GM21367 (cell line): ENCODE results near the gene ITPR2.

Experiments
- ATAC-seq: cut with Tn5 transposase; IDR thresholded peaks from one replicate; pipeline ENCODE4 v1.9.1; 2021; ENCODE audit not compliant: unreplicated experiment

Gene ITPR2

DNA sequence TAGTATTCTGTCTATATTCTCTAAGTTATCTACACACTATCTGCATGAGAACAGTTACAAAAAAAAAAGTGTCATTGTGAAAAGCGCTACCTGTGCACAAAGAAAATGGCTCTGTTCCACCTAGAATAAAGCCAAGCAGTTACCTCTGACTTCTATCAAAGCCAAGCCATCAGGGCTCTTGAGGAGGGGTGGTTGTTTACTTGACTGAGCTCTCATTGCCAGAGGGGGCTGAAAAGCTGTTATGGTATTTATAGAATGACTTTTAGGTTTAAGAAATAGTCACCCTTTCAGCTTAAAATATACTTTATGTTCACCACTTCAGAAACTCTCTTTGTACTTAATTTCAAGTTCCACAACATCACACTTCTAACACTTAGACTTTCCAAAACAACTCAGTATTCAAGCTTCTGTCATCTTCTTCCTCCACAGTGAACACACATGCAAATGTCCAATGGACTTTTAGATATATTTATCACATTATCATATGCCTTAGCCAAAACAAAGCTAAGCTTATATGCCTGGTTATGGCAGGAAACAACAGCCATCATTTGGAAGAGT is 7.5 kb downstream of the ITPR2 start:
- no peak for ATAC-seq

GRCh38 chr12:26823390-26823789 is 9.6 kb downstream of the ITPR2 start:
- no peak for ATAC-seq

- no peak for ATAC-seq
Observed at GRCh38 chr12:26822026-26822425, 11.0 kb downstream of the ITPR2 start.

DNA sequence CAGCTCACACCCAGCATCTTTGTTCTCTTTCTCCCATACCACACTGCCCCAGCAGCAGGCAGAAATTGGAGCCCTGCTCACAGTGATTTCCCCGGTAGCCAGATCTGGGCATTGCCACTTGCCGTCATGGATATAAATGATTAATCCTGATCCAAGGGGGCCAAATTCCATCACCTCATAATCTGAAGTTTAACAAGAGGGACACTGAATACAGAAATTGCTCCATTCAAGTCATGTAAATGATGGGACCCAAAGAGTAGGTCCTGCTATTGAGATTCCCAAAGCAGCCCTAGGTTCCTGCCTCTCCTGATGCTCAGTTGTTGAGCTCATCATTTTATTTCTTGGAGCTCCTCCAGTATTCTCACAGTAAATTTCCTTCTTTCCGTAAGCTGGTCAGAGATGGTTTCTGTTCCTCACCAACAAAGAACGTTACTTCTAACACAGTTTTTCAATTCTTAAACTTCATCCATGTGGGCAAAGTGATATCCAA is 11.7 kb downstream of the ITPR2 start:
- ATAC-seq, result no peak

- no peak for ATAC-seq
Observed at GRCh38 chr12:26818636-26819035, 14.4 kb downstream of the ITPR2 start.

DNA sequence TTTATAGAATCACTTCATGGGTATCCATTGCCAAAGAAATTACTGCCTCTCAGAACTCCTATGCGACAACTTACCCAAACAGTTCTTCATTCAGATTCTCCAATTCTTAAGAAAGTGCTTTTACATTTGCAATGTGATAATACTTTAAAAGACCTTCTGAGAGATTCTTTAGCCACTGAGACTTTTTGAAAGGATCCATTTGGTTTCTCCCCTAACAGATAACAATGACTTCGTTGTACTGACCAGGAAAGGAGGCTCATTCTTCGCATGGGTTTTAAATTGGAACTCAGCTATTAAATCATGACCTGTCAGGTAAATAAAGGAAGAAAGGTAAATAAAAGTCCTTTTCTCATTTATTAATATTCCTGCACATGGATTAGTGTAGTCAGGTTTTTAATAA is 14.8 kb downstream of the ITPR2 start:
- no peak for ATAC-seq

GRCh38 chr12:26817183-26817591 is 15.8 kb downstream of the ITPR2 start:
- no peak for ATAC-seq

- no peak for ATAC-seq
Observed at GRCh38 chr12:26813812-26814211, 19.2 kb downstream of the ITPR2 start.

DNA sequence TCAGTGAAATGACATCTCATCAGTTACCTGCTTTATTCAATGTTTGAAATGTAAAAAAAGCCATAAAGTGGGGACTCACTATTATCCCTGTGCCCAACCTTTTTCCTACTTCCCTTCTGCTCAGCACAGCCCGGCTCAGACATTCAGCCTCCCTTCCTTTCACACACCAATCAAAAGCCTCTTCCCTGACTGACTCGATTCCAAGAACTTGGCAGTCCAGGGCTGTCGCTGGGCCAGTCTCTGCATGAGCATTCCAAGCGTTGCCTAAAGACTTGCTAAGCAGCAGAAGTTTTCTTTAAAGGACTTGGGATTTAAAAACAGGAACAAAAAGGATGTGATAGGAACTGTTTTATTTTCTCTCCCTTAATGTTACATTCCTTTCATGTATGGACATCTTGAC is 22.7 kb downstream of the ITPR2 start:
- no peak for ATAC-seq

DNA sequence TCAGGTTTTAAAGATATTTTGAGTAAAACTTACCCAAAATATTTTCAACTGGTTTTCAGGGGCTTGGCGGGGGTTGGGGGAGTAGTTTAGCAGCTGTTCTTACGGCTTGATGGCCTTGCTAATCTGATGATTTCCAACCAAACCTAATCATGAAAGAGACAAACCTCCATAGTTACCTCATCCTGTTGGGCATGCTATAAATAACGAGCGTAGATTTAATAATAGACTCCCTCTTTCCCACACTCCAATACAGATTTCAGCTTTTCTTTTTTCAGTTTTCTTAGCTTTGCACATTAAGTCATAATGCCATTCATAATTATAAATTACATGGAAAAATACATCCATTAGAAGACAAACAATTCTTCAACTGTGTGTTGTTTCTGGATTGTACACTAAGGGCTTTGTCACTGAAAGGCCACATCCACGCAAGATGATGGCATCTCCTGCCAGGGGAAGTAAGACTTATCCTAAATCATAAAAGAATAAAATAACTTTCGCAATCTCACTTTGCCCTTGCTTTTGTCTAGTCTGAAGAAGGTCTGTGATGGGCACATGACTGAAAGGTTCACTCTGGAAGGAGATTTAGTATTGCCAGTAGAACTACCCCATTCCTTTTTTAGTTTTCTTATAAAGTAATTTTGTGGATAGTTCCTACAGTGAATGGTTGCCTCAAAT is 23.2 kb downstream of the ITPR2 start:
- no peak for ATAC-seq

DNA sequence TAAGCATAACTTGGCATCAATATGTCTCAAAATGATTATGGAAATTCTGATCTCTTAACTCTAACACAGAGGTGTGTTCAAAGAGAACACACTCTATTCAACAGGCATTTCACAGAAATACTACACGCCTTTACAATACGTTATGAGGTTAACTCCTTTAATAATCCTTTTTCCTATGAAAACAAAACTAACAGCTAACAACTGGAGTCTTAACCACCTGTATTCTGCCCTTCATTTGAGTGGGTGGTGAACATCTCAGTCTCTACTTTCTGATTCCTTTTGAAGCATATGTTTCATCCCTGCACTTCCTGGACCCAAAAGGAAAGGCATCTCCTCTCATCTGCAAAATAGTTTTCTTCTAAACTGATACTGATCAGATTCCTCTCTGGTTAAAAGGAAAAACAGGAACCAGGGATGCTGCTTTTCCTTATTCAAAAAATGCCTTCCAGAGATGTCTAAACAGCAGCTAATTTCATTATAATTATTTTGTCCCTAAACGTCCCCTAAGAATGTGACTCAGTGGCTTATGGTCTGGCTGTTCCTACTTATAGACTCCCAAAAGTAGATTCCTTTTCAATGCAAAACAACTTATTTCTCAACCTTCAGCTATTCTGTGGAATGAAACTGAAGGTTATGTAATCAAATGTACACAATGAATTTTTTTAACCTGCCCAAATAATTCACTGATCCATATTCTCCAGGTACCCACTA is 24.1 kb downstream of the ITPR2 start:
- no peak for ATAC-seq

DNA sequence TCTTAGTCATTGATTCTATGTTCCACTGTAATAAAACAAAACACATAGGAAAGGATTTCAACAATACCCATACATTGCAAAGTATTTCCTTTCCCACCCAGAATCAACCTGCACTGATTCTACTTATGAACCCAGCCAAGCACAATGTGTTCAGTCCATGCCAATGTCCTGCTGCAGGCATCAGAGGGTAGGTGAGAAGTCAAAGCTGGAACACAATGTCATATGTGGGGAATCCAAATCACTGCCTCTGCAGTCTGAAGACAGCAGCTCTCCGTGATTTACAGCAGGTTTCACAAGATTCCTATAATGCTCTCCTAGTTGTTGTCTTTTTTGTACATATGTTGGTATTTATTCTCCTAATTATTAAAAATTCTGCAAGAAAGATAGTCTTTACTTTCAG is 25.7 kb downstream of the ITPR2 start:
- no peak for ATAC-seq

DNA sequence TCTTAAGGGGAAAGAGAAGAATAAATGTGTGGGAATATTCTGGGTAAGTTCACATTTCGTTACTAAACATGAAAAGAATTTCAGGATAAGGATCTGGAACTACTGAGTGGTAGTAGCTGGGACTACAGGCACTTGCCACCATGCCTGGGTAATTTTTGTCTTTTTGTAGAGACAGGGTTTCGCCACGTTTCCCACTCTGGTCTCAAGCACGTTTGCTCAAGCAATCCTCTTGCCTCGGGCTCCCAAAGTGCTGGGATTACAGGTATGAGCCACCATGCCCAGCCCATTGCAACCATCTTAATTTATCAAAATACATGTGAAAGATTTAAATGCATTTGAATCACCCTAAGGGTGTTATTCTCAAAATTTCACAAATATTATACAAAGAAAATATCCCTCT is 26.4 kb downstream of the ITPR2 start:
- ATAC-seq, result no peak

GRCh38 chr12:26805401-26805971 is 27.5 kb downstream of the ITPR2 start:
- ATAC-seq, result no peak

DNA sequence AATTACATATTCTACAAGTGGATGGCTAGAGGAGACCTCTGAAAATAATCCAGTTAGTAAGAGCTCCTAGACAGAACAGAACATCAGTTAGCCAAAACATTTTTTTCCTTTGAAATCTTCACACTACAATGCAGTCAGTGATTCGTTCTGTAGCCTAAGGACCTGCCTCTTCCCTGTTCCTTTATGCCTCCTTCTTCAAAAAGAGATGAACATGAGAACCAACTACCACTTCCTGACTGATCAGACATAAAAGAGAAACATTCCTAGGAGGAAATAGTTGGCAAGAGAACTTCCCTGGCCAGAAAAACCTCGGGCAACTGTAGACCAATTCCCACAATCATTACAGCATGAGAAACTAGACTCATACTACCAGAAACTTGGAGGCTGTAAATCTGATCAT is 29.4 kb downstream of the ITPR2 start:
- no peak for ATAC-seq

DNA sequence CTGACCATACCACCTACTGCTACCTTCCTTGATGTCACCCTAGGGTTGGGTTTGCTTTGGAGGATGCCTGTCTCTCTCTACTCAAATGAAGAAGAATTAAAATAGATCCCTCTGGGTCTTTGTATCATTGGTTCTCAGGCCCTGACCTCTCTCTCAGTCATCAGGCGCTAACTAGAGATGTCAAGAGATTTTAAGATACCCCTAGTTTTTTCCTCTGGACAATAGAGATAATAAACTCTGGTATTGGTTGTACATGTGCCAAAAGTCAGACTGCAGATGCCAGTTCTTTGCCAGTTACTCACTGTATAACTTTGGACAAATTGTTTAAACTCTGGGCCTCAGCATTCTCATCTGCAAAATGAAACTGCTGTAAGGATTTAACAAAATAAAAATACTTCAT is 31.5 kb downstream of the ITPR2 start:
- no peak for ATAC-seq

GRCh38 chr12:26800858-26801257 is 32.1 kb downstream of the ITPR2 start:
- no peak for ATAC-seq

DNA sequence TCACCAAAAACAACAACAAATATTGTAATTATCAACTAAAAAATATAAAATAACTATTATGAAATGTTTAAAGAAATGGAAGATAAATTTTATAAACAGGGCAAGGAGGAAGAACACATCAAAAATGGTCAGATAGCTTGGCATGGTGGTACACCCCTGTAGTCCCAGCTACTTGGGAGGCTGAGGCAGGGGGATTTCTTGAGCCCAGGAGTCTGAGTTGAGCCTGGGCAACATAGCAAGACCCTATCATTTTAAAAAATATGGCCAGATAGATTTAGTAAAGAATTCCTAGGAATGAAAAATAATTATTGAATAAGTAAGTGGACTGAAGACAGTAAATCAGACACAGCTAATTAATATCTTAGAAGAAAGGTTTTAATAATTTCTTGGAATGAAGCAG is 32.6 kb downstream of the ITPR2 start:
- ATAC-seq, result no peak

DNA sequence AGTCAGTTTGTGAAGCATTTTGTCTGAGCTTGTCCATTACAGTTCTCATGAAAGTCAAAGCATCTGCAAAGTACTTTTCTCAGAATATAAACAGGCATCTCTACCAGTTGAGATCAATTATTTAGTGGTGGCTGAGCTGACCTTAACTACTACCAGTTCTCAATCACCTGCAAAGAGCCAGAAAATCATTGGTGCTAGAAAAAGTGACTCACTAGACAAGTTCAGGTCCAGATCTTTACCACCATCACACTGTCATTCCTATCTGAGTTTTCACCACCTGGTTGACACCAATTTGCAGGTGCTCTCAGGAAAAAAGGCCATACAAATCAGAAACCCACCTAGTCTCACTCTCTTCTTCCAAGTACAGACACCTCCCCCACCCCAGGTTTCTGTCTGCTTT is 33.3 kb downstream of the ITPR2 start:
- no peak for ATAC-seq

DNA sequence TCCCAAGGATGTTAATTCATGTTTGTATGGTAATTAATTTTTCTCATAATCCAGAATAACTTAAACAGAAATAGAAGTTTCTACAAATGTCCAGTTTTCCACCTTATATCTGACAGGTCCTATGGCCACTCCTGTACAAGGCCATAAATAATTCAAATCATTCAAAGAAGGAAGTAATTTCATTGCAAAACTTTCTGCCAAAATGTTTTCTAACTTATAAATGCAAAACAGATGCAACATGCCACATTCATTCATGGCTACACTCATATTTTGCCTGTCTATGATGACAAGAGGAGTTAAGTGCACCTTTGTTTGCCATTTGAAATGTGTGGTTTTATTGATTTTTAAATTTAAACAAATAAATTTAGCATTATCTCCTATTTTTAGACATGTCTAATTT is 34.4 kb downstream of the ITPR2 start:
- ATAC-seq, result no peak

- ATAC-seq, result no peak
Observed at GRCh38 chr12:26798023-26798422, 35.0 kb downstream of the ITPR2 start.

- no peak for ATAC-seq
Observed at GRCh38 chr12:26795910-26796309, 37.1 kb downstream of the ITPR2 start.
